Body of pancreas (tissue), 4 donors: ENCODE results near the gene OR7A10.

Experiments
- POLR2A ChIP-seq, 3 donors: fragments of 450-650 bp; IDR thresholded peaks; one replicate each; pipeline ENCODE4 v1.6.1; 2016; ENCODE audit warnings: antibody characterized with exemption in 3 of 3, mild to moderate bottlenecking in 2 of 3
- TF ChIP-seq, protein P1 (sequence below), 7 experiments: fragments of 450-650 bp in 4 of 7; fragments of 200-600 bp in 3 of 7; sonication (generic) in 3 of 7; IDR thresholded peaks; one replicate each; pipeline ENCODE4 v1.5.1; 2016 to 2019; ENCODE audit warnings: antibody characterized with exemption in 7 of 7

DNA sequence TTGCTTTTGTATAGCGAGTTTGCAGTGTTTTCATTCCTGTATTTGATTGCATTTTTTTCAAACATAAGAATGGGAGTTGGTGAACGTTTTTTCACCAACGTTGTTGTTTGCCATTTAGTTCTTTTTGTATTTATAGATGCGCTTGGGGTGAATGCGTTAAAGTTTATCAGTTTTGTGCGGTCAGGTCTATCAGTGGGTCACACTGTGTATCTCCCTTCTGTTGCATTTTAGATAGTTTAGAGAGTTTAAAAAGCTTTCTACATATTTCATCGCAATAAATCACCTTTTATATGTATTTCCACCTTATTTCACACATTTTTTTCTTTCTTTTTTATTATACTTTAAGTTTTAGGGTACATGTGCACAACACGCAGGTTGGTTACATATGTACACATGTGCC, 30.1 kb downstream of the OR7A10 start:
- TF ChIP-seq, protein P1, sequence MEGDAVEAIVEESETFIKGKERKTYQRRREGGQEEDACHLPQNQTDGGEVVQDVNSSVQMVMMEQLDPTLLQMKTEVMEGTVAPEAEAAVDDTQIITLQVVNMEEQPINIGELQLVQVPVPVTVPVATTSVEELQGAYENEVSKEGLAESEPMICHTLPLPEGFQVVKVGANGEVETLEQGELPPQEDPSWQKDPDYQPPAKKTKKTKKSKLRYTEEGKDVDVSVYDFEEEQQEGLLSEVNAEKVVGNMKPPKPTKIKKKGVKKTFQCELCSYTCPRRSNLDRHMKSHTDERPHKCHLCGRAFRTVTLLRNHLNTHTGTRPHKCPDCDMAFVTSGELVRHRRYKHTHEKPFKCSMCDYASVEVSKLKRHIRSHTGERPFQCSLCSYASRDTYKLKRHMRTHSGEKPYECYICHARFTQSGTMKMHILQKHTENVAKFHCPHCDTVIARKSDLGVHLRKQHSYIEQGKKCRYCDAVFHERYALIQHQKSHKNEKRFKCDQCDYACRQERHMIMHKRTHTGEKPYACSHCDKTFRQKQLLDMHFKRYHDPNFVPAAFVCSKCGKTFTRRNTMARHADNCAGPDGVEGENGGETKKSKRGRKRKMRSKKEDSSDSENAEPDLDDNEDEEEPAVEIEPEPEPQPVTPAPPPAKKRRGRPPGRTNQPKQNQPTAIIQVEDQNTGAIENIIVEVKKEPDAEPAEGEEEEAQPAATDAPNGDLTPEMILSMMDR (IDR thresholded peaks at IDR 0.05): no peak
- TF ChIP-seq POLR2A (IDR thresholded peaks at IDR 0.05): no peak
